GM12878 (cell line): ENCODE measurements around the gene ARL10. TPM values are rescaled to one million over a fixed set of nuclear protein-coding genes. Genes with fewer than 3 reads are reported as not detected.

Experiments used
- ATAC-seq: fragments of 200-7000 bp; cut with Tn5 transposase; 3 replicates; pipeline ENCODE4 v1.9.1; 2020; ENCODE audit warnings: mild to moderate bottlenecking, moderate library complexity
- BruUV-seq: library from RNA; stranded (reverse); fragments of 400-500 nt; replicated peaks from 2 replicates; lab custom pipeline; 2021; lab: Mats Ljungman, UMichigan
- CTCF ChIA-PET: fragments of 300-600 bp; sonication (Branson Sonifier 250); formaldehyde crosslinking; extraction: SDS; loops from one replicate; lab custom pipeline; 2021; ENCODE audit warnings: inconsistent platforms; lab: Yijun Ruan, JAX
- POLR2A ChIA-PET: fragments of 350-600 bp; formaldehyde crosslinking; extraction: SDS; loops from one replicate; lab custom pipeline; 2021; ENCODE audit warnings: inconsistent platforms; lab: Charles Lee
- RAD21 ChIA-PET: fragments of 300-600 bp; sonication (Branson Sonifier 250); formaldehyde crosslinking; loops from one replicate; lab custom pipeline; 2023; ENCODE audit warnings: antibody characterized with exemption; ENCODE audit not compliant: unreplicated experiment; lab: Charles Lee
- SMC1A ChIA-PET: fragments of 300-600 bp; sonication (Branson Sonifier 250); formaldehyde crosslinking; loops from one replicate; lab custom pipeline; 2023; ENCODE audit not compliant: unreplicated experiment, uncharacterized antibody; lab: Charles Lee
- DNase-seq: peaks from one replicate; pipeline ENCODE4 v3.0.0-alpha.2; 2011; ENCODE audit warnings: low read depth, low spot score
- FAIRE-seq: peaks from 3 replicates; lab custom pipeline; 2011; peaks lifted over from hg19 to GRCh38; lab: Jason Lieb, UNC
- H2AFZ ChIP-seq: 2 replicates; pipeline ENCODE4 v1.6.0; 2011; ENCODE audit warnings: low read depth, low read length, control low read depth; ENCODE audit not compliant: control insufficient read depth
- H3K27ac ChIP-seq: 2 replicates; pipeline ENCODE4 v1.5.1; 2011; ENCODE audit warnings: control low read depth; ENCODE audit not compliant: control insufficient read depth, insufficient read depth
- H3K27me3 ChIP-seq, 2 experiments: replicated peaks in 1 of 2; 2 replicates each; pipeline versions ENCODE4 v1.6.0 to v1.6.1; 2011; ENCODE audit warnings: low read length in 1 of 2; ENCODE audit not compliant: control insufficient read depth in 2 of 2, insufficient read depth in 2 of 2
- H3K36me3 ChIP-seq, 2 experiments: 2 replicates each; pipeline ENCODE4 v1.5.1; 2011; ENCODE audit warnings: low read length in 1 of 2; ENCODE audit not compliant: control insufficient read depth in 2 of 2, insufficient read depth in 2 of 2
- H3K4me1 ChIP-seq: 2 replicates; pipeline ENCODE4 v1.6.1; 2011; ENCODE audit warnings: mild to moderate bottlenecking, low read length, moderate library complexity, mixed read lengths; ENCODE audit not compliant: control insufficient read depth, insufficient read depth
- H3K4me2 ChIP-seq: 2 replicates; pipeline ENCODE4 v1.6.0; 2011; ENCODE audit warnings: control low read depth; ENCODE audit not compliant: control insufficient read depth, insufficient read depth
- H3K4me3 ChIP-seq: fragments of 200-600 bp; sonication (generic); 2 replicates; pipeline ENCODE4 v1.5.1; 2016
- H3K79me2 ChIP-seq: 2 replicates; pipeline ENCODE4 v1.6.0; 2011; ENCODE audit warnings: low read length; ENCODE audit not compliant: control insufficient read depth, insufficient read depth
- H3K9ac ChIP-seq: 2 replicates; pipeline ENCODE4 v1.8.0; 2011; ENCODE audit warnings: low read length, control low read depth, mixed read lengths; ENCODE audit not compliant: control insufficient read depth, insufficient read depth
- H3K9me3 ChIP-seq: replicated peaks from 3 replicates; pipeline ENCODE4 v1.5.1; 2011; ENCODE audit warnings: mild to moderate bottlenecking, low read length; ENCODE audit not compliant: control insufficient read depth, insufficient read depth
- H4K20me1 ChIP-seq: 2 replicates; pipeline ENCODE4 v1.6.0; 2011; ENCODE audit not compliant: control insufficient read depth, insufficient read depth
- CBFB ChIP-seq: IDR thresholded peaks from 2 replicates; pipeline ENCODE4 v1.6.1; 2016; ENCODE audit warnings: antibody characterized with exemption, low read depth
- CHD2 ChIP-seq: IDR thresholded peaks from 2 replicates; pipeline ENCODE4 v1.6.1; 2011; ENCODE audit warnings: low read depth, low read length, improper control_type of control experiment, borderline replicate concordance
- HDGF ChIP-seq: fragments of 450-650 bp; IDR thresholded peaks from 2 replicates; pipeline ENCODE4 v1.6.1; 2016; ENCODE audit warnings: antibody characterized with exemption
- HSF1 ChIP-seq: fragments of 150-350 bp; IDR thresholded peaks from 2 replicates; pipeline ENCODE4 v1.6.1; 2014; ENCODE audit warnings: mild to moderate bottlenecking, low read depth, low read length
- MYC ChIP-seq: IDR thresholded peaks from 2 replicates; pipeline ENCODE4 v1.6.1; 2011; ENCODE audit warnings: mild to moderate bottlenecking, low read length, moderate library complexity, inconsistent platforms; ENCODE audit not compliant: insufficient read depth, insufficient replicate concordance, insufficient read length, severe bottlenecking
- NFYB ChIP-seq: IDR thresholded peaks from 2 replicates; pipeline ENCODE4 v1.6.1; 2011; ENCODE audit warnings: low read depth, mild to moderate bottlenecking, low read length, improper control_type of control experiment, moderate library complexity; ENCODE audit not compliant: insufficient read depth
- NR2C1 ChIP-seq: fragments of 450-650 bp; IDR thresholded peaks from 2 replicates; pipeline ENCODE4 v1.6.1; 2017; ENCODE audit warnings: antibody characterized with exemption, mild to moderate bottlenecking, moderate library complexity
- NR2F1 ChIP-seq: fragments of 450-650 bp; conservative IDR thresholded peaks from 2 replicates; pipeline ENCODE4 v1.6.1; 2017; ENCODE audit warnings: mild to moderate bottlenecking
- RELA ChIP-seq: fragments of 450-650 bp; IDR thresholded peaks from 2 replicates; pipeline ENCODE4 v1.8.0; 2014; ENCODE audit warnings: borderline replicate concordance; ENCODE audit not compliant: partially characterized antibody
- SMAD5 ChIP-seq: IDR thresholded peaks from 2 replicates; pipeline ENCODE4 v1.6.1; 2016; ENCODE audit warnings: antibody characterized with exemption, low read depth
- SMC3 ChIP-seq: IDR thresholded peaks from 2 replicates; pipeline ENCODE4 v1.6.1; 2011; ENCODE audit warnings: low read length, improper control_type of control experiment, borderline replicate concordance
- SREBF1 ChIP-seq: IDR thresholded peaks from 2 replicates; pipeline ENCODE4 v1.6.1; 2012; ENCODE audit warnings: mild to moderate bottlenecking, low read length
- TCF7 ChIP-seq: IDR thresholded peaks from 2 replicates; pipeline ENCODE4 v1.6.1; 2014; ENCODE audit warnings: antibody characterized with exemption, borderline replicate concordance
- ZBTB33 ChIP-seq: fragments of 450-650 bp; IDR thresholded peaks from 2 replicates; pipeline ENCODE4 v1.6.1; 2017; ENCODE audit warnings: mild to moderate bottlenecking
- WGBS: methylation state at CpG from one replicate; pipeline ENCODE4 v1.1.6; 2016; ENCODE audit warnings: low lambda C conversion rate; ENCODE audit not compliant: insufficient replicate concordance, insufficient coverage; ENCODE audit errors: missing lambda C conversion rate; 5-methylcytosine and 5-hydroxymethylcytosine counted together
- in situ Hi-C: fragments of 300-500 bp; cut with MboI; formaldehyde crosslinking; loops from 9 replicates; pipeline ENCODE4 v1.14.3; 2018; ENCODE audit warnings: mixed read lengths
- intact Hi-C: fragments of 100-400 bp; cut with micrococcal nuclease; formaldehyde crosslinking; loops from one replicate; pipeline ENCODE4 v1.14.2; 2022; ENCODE audit not compliant: unreplicated experiment
- polyA plus RNA-seq, 11 experiments: library from polyadenylated mRNA; depleted of rRNA in 4 of 11; unstranded in 6 of 11; stranded (reverse) in 5 of 11; fragments of >200 nt; fragmentation: Nextera tagmentation in 4 of 11; fragmentation: Illumina TruSeq in 1 of 11; extraction: Ambion mirVana in 4 of 11; extraction: Trizol in 1 of 11; gene quantifications; 1 replicate in 1 of 11; 2 replicates in 10 of 11; pipeline versions ENCODE4 v1.2.1 to v1.2.3, GENCODE V29; 2011 to 2016; ENCODE audit warnings: inconsistent platforms in 2 of 11, missing spikeins in 2 of 11, low read depth in 1 of 11
- total RNA-seq, 4 experiments: library from RNA; depleted of rRNA in 3 of 4; stranded (reverse); fragments of >200 nt in 3 of 4; fragmentation: Illumina TruSeq in 1 of 4; extraction: Trizol in 1 of 4; gene quantifications; 2 replicates each; pipeline versions ENCODE4 v1.2.1 to v1.2.3, GENCODE V29; 2013 to 2021
- TF ChIP-seq, protein P1 (sequence below): fragments of 450-650 bp; IDR thresholded peaks from 2 replicates; pipeline ENCODE4 v1.6.1; 2017; ENCODE audit warnings: mild to moderate bottlenecking, moderate library complexity
- TF ChIP-seq, protein P2 (sequence below): fragments of 450-650 bp; IDR thresholded peaks from 2 replicates; pipeline ENCODE4 v1.6.1; 2014; ENCODE audit warnings: mild to moderate bottlenecking
- TF ChIP-seq, protein P3 (sequence below): IDR thresholded peaks from 2 replicates; pipeline ENCODE4 v1.6.1; 2011; ENCODE audit warnings: low read depth, low read length, improper control_type of control experiment, borderline replicate concordance

ARL10 gene
- total and polyA plus RNA-seq, 10 of the 15 experiments (the other 5 are each of a cell fraction or from before 2014, with no cell fraction given) = 0.44 to 6.4 (median 2.4) TPM

DNA sequence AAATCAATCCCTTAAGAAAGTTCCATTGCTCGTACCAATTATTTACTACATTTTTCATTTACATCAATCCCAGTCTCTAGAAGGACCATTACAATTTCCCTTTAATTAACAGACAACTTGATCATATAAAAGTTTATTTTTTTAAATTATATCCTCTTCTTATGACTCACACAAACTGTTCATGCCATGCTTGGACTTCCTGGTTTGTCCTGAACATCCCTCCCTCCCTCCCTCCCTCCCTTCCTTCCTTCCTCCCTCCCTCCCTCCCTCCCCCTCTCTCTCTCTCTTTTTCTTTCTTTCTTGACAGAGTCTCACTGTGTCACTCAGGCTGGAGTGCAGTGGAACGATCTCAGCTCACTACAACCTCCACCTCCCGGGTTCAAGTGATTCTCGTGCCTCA lies 62.7 kb downstream of the ARL10 start:
- H3K4me1 ChIP-seq = no peaks in the 10 kb centered on the region
- ChIA-PET POLR2A (no interaction called here), RAD21 (no interaction called here), CTCF (no interaction called here), SMC1A (no interaction called here)
- no peaks in the 10 kb centered on the region for H3K79me2 ChIP-seq
- in situ Hi-C loops (no loop called here), intact Hi-C loops (no loop called here)
- H2AFZ ChIP-seq = no peak overlapping the region
- H4K20me1 ChIP-seq = no peaks in the 10 kb centered on the region
- no peak overlapping the region for H3K4me3 ChIP-seq
- no peak overlapping the region for H3K27ac ChIP-seq
- no peak overlapping the region for H3K9ac ChIP-seq
- DNase-seq (no peak), FAIRE-seq (no peak), ATAC-seq (no peak)
- no peak overlapping the region for H3K4me2 ChIP-seq
- no peaks in the 10 kb centered on the region; the same call in 2 of the 3 replicates for H3K9me3 ChIP-seq
- no peaks in the 10 kb centered on the region for H3K36me3 ChIP-seq
- 49% methylated on average over 4 of the region's 4 CpGs for WGBS
- no peaks in the 10 kb centered on the region for H3K27me3 ChIP-seq
- no TSS peak for BruUV-seq
- TF ChIP-seq SMAD5 (no peak), HSF1 (no peak), SMC3 (no peak), SREBF1 (no peak), ZBTB33 (no peak), MYC (no peak), RELA (no peak), CBFB (no peak), HDGF (no peak), TCF7 (no peak), CHD2 (no peak), NR2F1 (no peak), NFYB (no peak), NR2C1 (no peak)
- TF ChIP-seq, protein P1, sequence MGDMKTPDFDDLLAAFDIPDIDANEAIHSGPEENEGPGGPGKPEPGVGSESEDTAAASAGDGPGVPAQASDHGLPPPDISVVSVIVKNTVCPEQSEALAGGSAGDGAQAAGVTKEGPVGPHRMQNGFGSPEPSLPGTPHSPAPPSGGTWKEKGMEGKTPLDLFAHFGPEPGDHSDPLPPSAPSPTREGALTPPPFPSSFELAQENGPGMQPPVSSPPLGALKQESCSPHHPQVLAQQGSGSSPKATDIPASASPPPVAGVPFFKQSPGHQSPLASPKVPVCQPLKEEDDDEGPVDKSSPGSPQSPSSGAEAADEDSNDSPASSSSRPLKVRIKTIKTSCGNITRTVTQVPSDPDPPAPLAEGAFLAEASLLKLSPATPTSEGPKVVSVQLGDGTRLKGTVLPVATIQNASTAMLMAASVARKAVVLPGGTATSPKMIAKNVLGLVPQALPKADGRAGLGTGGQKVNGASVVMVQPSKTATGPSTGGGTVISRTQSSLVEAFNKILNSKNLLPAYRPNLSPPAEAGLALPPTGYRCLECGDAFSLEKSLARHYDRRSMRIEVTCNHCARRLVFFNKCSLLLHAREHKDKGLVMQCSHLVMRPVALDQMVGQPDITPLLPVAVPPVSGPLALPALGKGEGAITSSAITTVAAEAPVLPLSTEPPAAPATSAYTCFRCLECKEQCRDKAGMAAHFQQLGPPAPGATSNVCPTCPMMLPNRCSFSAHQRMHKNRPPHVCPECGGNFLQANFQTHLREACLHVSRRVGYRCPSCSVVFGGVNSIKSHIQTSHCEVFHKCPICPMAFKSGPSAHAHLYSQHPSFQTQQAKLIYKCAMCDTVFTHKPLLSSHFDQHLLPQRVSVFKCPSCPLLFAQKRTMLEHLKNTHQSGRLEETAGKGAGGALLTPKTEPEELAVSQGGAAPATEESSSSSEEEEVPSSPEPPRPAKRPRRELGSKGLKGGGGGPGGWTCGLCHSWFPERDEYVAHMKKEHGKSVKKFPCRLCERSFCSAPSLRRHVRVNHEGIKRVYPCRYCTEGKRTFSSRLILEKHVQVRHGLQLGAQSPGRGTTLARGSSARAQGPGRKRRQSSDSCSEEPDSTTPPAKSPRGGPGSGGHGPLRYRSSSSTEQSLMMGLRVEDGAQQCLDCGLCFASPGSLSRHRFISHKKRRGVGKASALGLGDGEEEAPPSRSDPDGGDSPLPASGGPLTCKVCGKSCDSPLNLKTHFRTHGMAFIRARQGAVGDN = no peak
- TF ChIP-seq, protein P2, sequence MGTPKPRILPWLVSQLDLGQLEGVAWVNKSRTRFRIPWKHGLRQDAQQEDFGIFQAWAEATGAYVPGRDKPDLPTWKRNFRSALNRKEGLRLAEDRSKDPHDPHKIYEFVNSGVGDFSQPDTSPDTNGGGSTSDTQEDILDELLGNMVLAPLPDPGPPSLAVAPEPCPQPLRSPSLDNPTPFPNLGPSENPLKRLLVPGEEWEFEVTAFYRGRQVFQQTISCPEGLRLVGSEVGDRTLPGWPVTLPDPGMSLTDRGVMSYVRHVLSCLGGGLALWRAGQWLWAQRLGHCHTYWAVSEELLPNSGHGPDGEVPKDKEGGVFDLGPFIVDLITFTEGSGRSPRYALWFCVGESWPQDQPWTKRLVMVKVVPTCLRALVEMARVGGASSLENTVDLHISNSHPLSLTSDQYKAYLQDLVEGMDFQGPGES = no peak
- TF ChIP-seq, protein P3, sequence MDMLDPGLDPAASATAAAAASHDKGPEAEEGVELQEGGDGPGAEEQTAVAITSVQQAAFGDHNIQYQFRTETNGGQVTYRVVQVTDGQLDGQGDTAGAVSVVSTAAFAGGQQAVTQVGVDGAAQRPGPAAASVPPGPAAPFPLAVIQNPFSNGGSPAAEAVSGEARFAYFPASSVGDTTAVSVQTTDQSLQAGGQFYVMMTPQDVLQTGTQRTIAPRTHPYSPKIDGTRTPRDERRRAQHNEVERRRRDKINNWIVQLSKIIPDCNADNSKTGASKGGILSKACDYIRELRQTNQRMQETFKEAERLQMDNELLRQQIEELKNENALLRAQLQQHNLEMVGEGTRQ = no peak
